Dendritic cell treated with granulocyte-macrophage colony-stimulating factor and Interleukin-4, amounts not matched to agents 40 ng/mL and 50 ng/mL, for 4 days (primary cell): ENCODE results near the gene DECR2.
"Not testable (repeated sequence)": the region's sequence is repeated elsewhere in the genome, so short reads cannot be mapped to it uniquely, and the experiment has no call there.

Source experiments
- H3K27ac Mint-ChIP-seq: one replicate; pipeline ENCODE4 v1.8.0; 2022; ENCODE audit warnings: mild to moderate bottlenecking, mixed read lengths
- H3K27me3 Mint-ChIP-seq: one replicate; pipeline ENCODE4 v1.8.0; 2022; ENCODE audit warnings: mild to moderate bottlenecking, mixed read lengths
- H3K36me3 Mint-ChIP-seq: one replicate; pipeline ENCODE4 v1.8.0; 2022; ENCODE audit warnings: low read depth, mixed read lengths
- H3K4me1 Mint-ChIP-seq: one replicate; pipeline ENCODE4 v1.8.0; 2022; ENCODE audit warnings: low read depth, mixed read lengths
- H3K4me3 Mint-ChIP-seq: one replicate; pipeline ENCODE4 v1.8.0; 2022; ENCODE audit warnings: mild to moderate bottlenecking, moderate library complexity, mixed read lengths
- H3K9me3 Mint-ChIP-seq: one replicate; pipeline ENCODE4 v1.8.0; 2022; ENCODE audit warnings: mixed read lengths
- intact Hi-C: fragments of 100-400 bp; cut with micrococcal nuclease; formaldehyde crosslinking; loops from one replicate; pipeline ENCODE4 v1.15.0; 2022

Gene DECR2

GRCh38 chr16:361872-362701, 39.6 kb upstream of the DECR2 start:
- Mint-ChIP-seq H3K4me1 (peaks cover 16% of the 10 kb centered on the region), H3K27me3 (peaks cover 23% of the 10 kb centered on the region), H3K27ac (no peak overlapping the region), H3K36me3 (peaks cover 9% of the 10 kb centered on the region), H3K4me3 (no peak overlapping the region), H3K9me3 (no peaks in the 10 kb centered on the region)
- intact Hi-C loops, result loop anchor here (2.0 kb wide), 1 partner anchor 243 kb away; no protein-coding TSS in a partner anchor

GRCh38 chr16:362702-362999, 39.0 kb upstream of the DECR2 start:
- peaks cover 16% of the 10 kb centered on the region for H3K4me1 Mint-ChIP-seq
- H3K9me3 Mint-ChIP-seq, H3K27ac Mint-ChIP-seq, H3K4me3 Mint-ChIP-seq: not testable (repeated sequence)
- intact Hi-C loops, result loop anchor here (2.0 kb wide), 1 partner anchor 244 kb away; no protein-coding TSS in a partner anchor
- H3K27me3 Mint-ChIP-seq, result peaks cover 23% of the 10 kb centered on the region
- peaks cover 14% of the 10 kb centered on the region for H3K36me3 Mint-ChIP-seq

GRCh38 chr16:363110-363765, 38.4 kb upstream of the DECR2 start:
- H3K9me3 Mint-ChIP-seq, result no peaks in the 10 kb centered on the region
- peaks cover 23% of the 10 kb centered on the region for H3K27me3 Mint-ChIP-seq
- H3K4me3 Mint-ChIP-seq, result no peak overlapping the region
- H3K27ac Mint-ChIP-seq, result no peak overlapping the region
- H3K36me3 Mint-ChIP-seq, result peaks cover 20% of the 10 kb centered on the region
- H3K4me1 Mint-ChIP-seq, result peaks cover 16% of the 10 kb centered on the region
- intact Hi-C loops, result loop anchor here (2.0 kb wide), 1 partner anchor 244 kb away; no protein-coding TSS in a partner anchor

GRCh38 chr16:363766-364490, 37.8 kb upstream of the DECR2 start:
- peaks cover 27% of the 10 kb centered on the region for H3K36me3 Mint-ChIP-seq
- no peak overlapping the region for H3K27ac Mint-ChIP-seq
- peaks cover 23% of the 10 kb centered on the region for H3K27me3 Mint-ChIP-seq
- intact Hi-C loops, result loop anchor here (2.0 kb wide), 1 partner anchor 245 kb away; no protein-coding TSS in a partner anchor
- peaks cover 22% of the 10 kb centered on the region for H3K4me1 Mint-ChIP-seq
- no peak overlapping the region for H3K4me3 Mint-ChIP-seq
- no peaks in the 10 kb centered on the region for H3K9me3 Mint-ChIP-seq

- H3K36me3 Mint-ChIP-seq, result peaks cover 36% of the 10 kb centered on the region
- no peak overlapping the region for H3K27ac Mint-ChIP-seq
- H3K27me3 Mint-ChIP-seq, result peaks cover 23% of the 10 kb centered on the region
- H3K4me1 Mint-ChIP-seq, result peaks cover 32% of the 10 kb centered on the region
- intact Hi-C loops, result no loop called here
- H3K9me3 Mint-ChIP-seq, result no peaks in the 10 kb centered on the region
- no peak overlapping the region for H3K4me3 Mint-ChIP-seq
Measured at GRCh38 chr16:364595-365491, 36.8 kb upstream of the DECR2 start.

GRCh38 chr16:366476-366875, 35.2 kb upstream of the DECR2 start:
- Mint-ChIP-seq H3K27me3 (peaks cover 23% of the 10 kb centered on the region), H3K4me1 (peaks cover 46% of the 10 kb centered on the region), H3K27ac (no peak overlapping the region), H3K36me3 (peaks cover 42% of the 10 kb centered on the region), H3K4me3 (no peak overlapping the region), H3K9me3 (no peaks in the 10 kb centered on the region)
- intact Hi-C loops, result no loop called here

- H3K27me3 Mint-ChIP-seq, result peaks cover 17% of the 10 kb centered on the region
- no peaks in the 10 kb centered on the region for H3K9me3 Mint-ChIP-seq
- peaks cover 52% of the 10 kb centered on the region for H3K36me3 Mint-ChIP-seq
- H3K4me3 Mint-ChIP-seq, result no peak overlapping the region
- H3K27ac Mint-ChIP-seq, result no peak overlapping the region
- peaks cover 45% of the 10 kb centered on the region for H3K4me1 Mint-ChIP-seq
- intact Hi-C loops, result no loop called here
Measured at GRCh38 chr16:367333-367903, 34.3 kb upstream of the DECR2 start.

- intact Hi-C loops, result no loop called here
- Mint-ChIP-seq H3K9me3 (no peaks in the 10 kb centered on the region), H3K36me3 (peaks cover 63% of the 10 kb centered on the region), H3K4me3 (no peak overlapping the region), H3K27ac (no peak overlapping the region), H3K4me1 (peaks cover 44% of the 10 kb centered on the region), H3K27me3 (peaks cover 8% of the 10 kb centered on the region)
Measured at GRCh38 chr16:368388-369158, 33.1 kb upstream of the DECR2 start.

GRCh38 chr16:369275-369865, 32.3 kb upstream of the DECR2 start:
- H3K36me3 Mint-ChIP-seq, result peaks cover 71% of the 10 kb centered on the region
- peaks cover 2% of the 10 kb centered on the region for H3K27me3 Mint-ChIP-seq
- peak overlapping the region; percentile 83 for H3K27ac Mint-ChIP-seq
- intact Hi-C loops, result no loop called here
- no peaks in the 10 kb centered on the region for H3K9me3 Mint-ChIP-seq
- H3K4me1 Mint-ChIP-seq, result peaks cover 41% of the 10 kb centered on the region
- peak overlapping the region; percentile 72 for H3K4me3 Mint-ChIP-seq

- intact Hi-C loops, result no loop called here
- Mint-ChIP-seq H3K27ac (peak overlapping the region; percentile 83), H3K27me3 (no peaks in the 10 kb centered on the region), H3K36me3 (peaks cover 77% of the 10 kb centered on the region), H3K9me3 (no peaks in the 10 kb centered on the region), H3K4me1 (peaks cover 35% of the 10 kb centered on the region), H3K4me3 (peak overlapping the region; percentile 72)
Measured at GRCh38 chr16:369866-370436, 31.7 kb upstream of the DECR2 start.

- Mint-ChIP-seq H3K4me1 (peaks cover 35% of the 10 kb centered on the region), H3K9me3 (no peaks in the 10 kb centered on the region), H3K27ac (peak within 1 kb of the TSS; percentile 83), H3K36me3 (peaks cover 82% of the 10 kb centered on the region), H3K27me3 (no peaks in the 10 kb centered on the region), H3K4me3 (peak within 1 kb of the TSS; percentile 84)
- intact Hi-C loops, result no loop called here
Measured at GRCh38 chr16:370443-370842, 31.2 kb upstream of the DECR2 start, which contains the start of gene MRPL28. TSS of gene MRPL28 (minus strand) at chr16:370538. CDS start at chr16:370218, 320 bp downstream.

- H3K9me3 Mint-ChIP-seq, result no peaks in the 10 kb centered on the region
- H3K4me1 Mint-ChIP-seq, result peaks cover 35% of the 10 kb centered on the region
- no peaks in the 10 kb centered on the region for H3K27me3 Mint-ChIP-seq
- intact Hi-C loops, result no loop called here
- peaks cover 88% of the 10 kb centered on the region for H3K36me3 Mint-ChIP-seq
- peak overlapping the region; percentile 83 for H3K27ac Mint-ChIP-seq
- H3K4me3 Mint-ChIP-seq, result no peak overlapping the region
Measured at GRCh38 chr16:370979-371514, 30.6 kb upstream of the DECR2 start.
